NT2/D1 (cell line): ENCODE data around the gene CPN2.

Source experiments
- YY1 ChIP-seq: IDR thresholded peaks from 2 replicates; pipeline ENCODE4 v1.6.1; 2011; ENCODE audit not compliant: insufficient read length, insufficient read depth
- ZNF274 ChIP-seq: IDR thresholded peaks from 2 replicates; pipeline ENCODE4 v1.6.1; 2011; ENCODE audit warnings: mild to moderate bottlenecking, low read depth, low read length

GRCh38 chr3:194339840-194340239 lies 11.3 kb downstream of the CPN2 start:
- TF ChIP-seq ZNF274 (no peak), YY1 (no peak)
